ENCODE measurements around the gene MLXIPL.

DNA sequence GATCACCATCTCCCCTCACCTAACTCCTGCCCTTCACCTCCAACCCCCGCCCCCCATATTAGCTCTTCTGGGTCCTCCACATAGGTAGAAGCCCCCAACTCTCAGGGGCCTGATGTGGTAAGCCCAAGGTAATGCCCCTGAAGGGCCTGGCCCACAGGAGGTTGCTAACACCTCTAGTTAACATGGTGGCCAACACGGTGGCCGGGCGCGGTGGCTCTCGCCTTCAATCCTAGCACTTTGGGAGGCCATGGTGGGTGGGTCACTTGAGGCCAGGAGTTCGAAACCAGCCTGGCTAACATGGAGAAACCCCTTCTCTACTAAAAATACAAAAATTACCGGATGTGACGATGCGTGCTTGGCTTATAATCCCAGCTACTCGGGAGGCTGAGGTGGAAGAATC, 954 bp upstream of the MLXIPL start:
- TF ChIP-seq, protein P1, sequence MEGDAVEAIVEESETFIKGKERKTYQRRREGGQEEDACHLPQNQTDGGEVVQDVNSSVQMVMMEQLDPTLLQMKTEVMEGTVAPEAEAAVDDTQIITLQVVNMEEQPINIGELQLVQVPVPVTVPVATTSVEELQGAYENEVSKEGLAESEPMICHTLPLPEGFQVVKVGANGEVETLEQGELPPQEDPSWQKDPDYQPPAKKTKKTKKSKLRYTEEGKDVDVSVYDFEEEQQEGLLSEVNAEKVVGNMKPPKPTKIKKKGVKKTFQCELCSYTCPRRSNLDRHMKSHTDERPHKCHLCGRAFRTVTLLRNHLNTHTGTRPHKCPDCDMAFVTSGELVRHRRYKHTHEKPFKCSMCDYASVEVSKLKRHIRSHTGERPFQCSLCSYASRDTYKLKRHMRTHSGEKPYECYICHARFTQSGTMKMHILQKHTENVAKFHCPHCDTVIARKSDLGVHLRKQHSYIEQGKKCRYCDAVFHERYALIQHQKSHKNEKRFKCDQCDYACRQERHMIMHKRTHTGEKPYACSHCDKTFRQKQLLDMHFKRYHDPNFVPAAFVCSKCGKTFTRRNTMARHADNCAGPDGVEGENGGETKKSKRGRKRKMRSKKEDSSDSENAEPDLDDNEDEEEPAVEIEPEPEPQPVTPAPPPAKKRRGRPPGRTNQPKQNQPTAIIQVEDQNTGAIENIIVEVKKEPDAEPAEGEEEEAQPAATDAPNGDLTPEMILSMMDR (IDR thresholded peaks at IDR 0.05; ENCODE audit: control extremely low read depth in 1 of 3, insufficient read depth in 1 of 3, low read depth in 1 of 3, low read length in 3 of 3) = no peak
- TF ChIP-seq POLR2A (IDR thresholded peaks at IDR 0.05; ENCODE audit: control extremely low read depth in 1 of 2, low read depth in 2 of 2, low read length in 2 of 2) = no peak
- TF ChIP-seq, protein P2, sequence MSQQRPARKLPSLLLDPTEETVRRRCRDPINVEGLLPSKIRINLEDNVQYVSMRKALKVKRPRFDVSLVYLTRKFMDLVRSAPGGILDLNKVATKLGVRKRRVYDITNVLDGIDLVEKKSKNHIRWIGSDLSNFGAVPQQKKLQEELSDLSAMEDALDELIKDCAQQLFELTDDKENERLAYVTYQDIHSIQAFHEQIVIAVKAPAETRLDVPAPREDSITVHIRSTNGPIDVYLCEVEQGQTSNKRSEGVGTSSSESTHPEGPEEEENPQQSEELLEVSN (IDR thresholded peaks at IDR 0.05) = no peak
- TF ChIP-seq TCF12 (IDR thresholded peaks at IDR 0.05; ENCODE audit: low read depth, low read length) = no peak
- no peak for TF ChIP-seq EZH2 (IDR thresholded peaks at IDR 0.05; ENCODE audit: low read depth, low read length, severe bottlenecking)
- TF ChIP-seq POLR2AphosphoS5 (IDR thresholded peaks at IDR 0.05; ENCODE audit: low read depth, low read length) = no peak
- TF ChIP-seq KDM1A (IDR thresholded peaks at IDR 0.05; ENCODE audit: borderline replicate concordance, low read length) = no peak
- TF ChIP-seq RXRA (IDR thresholded peaks at IDR 0.05; ENCODE audit: insufficient read depth, low read depth, low read length) = no peak
- no peak for TF ChIP-seq ASH2L (IDR thresholded peaks at IDR 0.05; ENCODE audit: low read length)
- TF ChIP-seq EGR1 (IDR thresholded peaks at IDR 0.05; ENCODE audit: borderline replicate concordance, low read depth, low read length) = no peak
- no peak for TF ChIP-seq NRF1 (IDR thresholded peaks at IDR 0.05; ENCODE audit: low read depth, low read length)
